HG03521 (cell line): ENCODE results near the gene VSIG4.

Experiments used
- ATAC-seq: cut with Tn5 transposase; IDR thresholded peaks from one replicate; pipeline ENCODE4 v1.9.1; 2021; ENCODE audit warnings: mild to moderate bottlenecking, moderate library complexity; ENCODE audit not compliant: unreplicated experiment

The VSIG4 gene

GRCh38 chrX:66009231-66009845, 30.5 kb downstream of the VSIG4 start:
- ATAC-seq: no peak

GRCh38 chrX:66008328-66008970, 31.4 kb downstream of the VSIG4 start:
- ATAC-seq: no peak

- ATAC-seq: no peak
These were observed 32.0 kb downstream of the VSIG4 start for GRCh38 chrX:66007851-66008250.

- no peak for ATAC-seq
These were observed 33.9 kb downstream of the VSIG4 start for GRCh38 chrX:66005830-66006449.

- no peak for ATAC-seq
These were observed 34.7 kb downstream of the VSIG4 start for GRCh38 chrX:66004928-66005829.

- ATAC-seq: peak; percentile 42
These were observed 36.8 kb downstream of the VSIG4 start for GRCh38 chrX:66002824-66003680.

- no peak for ATAC-seq
These were observed 38.3 kb downstream of the VSIG4 start for GRCh38 chrX:66001596-66001995.

GRCh38 chrX:66000628-66001272, 39.1 kb downstream of the VSIG4 start:
- ATAC-seq: no peak

- ATAC-seq: no peak
These were observed 39.7 kb downstream of the VSIG4 start for GRCh38 chrX:66000178-66000577.

GRCh38 chrX:65999563-66000148, 40.2 kb downstream of the VSIG4 start:
- no peak for ATAC-seq

- no peak for ATAC-seq
These were observed 40.8 kb downstream of the VSIG4 start for GRCh38 chrX:65999029-65999562.

- ATAC-seq: no peak
These were observed 41.7 kb downstream of the VSIG4 start for GRCh38 chrX:65997978-65998717.

GRCh38 chrX:65994519-65995506, 45.1 kb downstream of the VSIG4 start:
- no peak for ATAC-seq

GRCh38 chrX:65993915-65994460, 45.9 kb downstream of the VSIG4 start:
- no peak for ATAC-seq

GRCh38 chrX:65993332-65993731, 46.5 kb downstream of the VSIG4 start:
- ATAC-seq: no peak

GRCh38 chrX:65990702-65991101, 49.2 kb downstream of the VSIG4 start:
- ATAC-seq: no peak

- ATAC-seq: no peak
These were observed 52.1 kb downstream of the VSIG4 start for GRCh38 chrX:65987811-65988210.
